ENCODE results near the gene CCDC141. TPM values are rescaled to one million over a fixed set of nuclear protein-coding genes. Genes with fewer than 3 reads are reported as not detected.

CCDC141 gene
- total RNA-seq, 3 donors from 2014 or later (not counting 1 experiment from before 2014, with no cell fraction given): 2.0 to 3.1 (median 2.0) TPM

GRCh38 chr2:178882666-178883440, 167.1 kb downstream of the CCDC141 start:
- H3K36me3 Mint-ChIP-seq: no peaks in the 10 kb centered on the region

DNA sequence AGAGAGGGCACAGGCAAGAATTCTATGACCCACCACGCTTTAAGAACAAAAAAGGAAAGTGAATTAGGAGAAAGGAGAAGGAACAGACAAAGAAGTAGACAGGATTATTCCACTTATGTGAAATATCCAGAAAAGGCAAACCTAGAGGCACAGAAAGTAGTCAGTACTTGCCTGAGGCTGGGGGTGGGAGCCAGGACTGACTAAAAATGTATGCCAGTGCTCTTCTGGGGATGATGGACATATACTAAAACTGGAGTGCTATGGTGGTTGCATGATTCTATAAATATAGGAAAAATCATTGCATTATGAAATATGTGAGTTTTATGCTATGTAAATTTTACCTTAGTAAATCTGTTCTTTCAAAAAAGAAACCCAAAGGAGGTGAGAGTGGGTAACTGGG, 168.9 kb downstream of the CCDC141 start:
- no peaks in the 10 kb centered on the region for H3K9me3 ChIP-seq (ENCODE audit: control insufficient read depth, insufficient read depth, low read length)
- H3K4me1 ChIP-seq (ENCODE audit: control insufficient read depth, insufficient read depth, low read length): no peaks in the 10 kb centered on the region
- no peak for DNase-seq
- no peak overlapping the region for H3K27ac ChIP-seq (ENCODE audit: low read length)
- no peaks in the 10 kb centered on the region for H3K36me3 Mint-ChIP-seq
- intact Hi-C loops (cut with micrococcal nuclease): no loop called here
- TF ChIP-seq, protein P1, sequence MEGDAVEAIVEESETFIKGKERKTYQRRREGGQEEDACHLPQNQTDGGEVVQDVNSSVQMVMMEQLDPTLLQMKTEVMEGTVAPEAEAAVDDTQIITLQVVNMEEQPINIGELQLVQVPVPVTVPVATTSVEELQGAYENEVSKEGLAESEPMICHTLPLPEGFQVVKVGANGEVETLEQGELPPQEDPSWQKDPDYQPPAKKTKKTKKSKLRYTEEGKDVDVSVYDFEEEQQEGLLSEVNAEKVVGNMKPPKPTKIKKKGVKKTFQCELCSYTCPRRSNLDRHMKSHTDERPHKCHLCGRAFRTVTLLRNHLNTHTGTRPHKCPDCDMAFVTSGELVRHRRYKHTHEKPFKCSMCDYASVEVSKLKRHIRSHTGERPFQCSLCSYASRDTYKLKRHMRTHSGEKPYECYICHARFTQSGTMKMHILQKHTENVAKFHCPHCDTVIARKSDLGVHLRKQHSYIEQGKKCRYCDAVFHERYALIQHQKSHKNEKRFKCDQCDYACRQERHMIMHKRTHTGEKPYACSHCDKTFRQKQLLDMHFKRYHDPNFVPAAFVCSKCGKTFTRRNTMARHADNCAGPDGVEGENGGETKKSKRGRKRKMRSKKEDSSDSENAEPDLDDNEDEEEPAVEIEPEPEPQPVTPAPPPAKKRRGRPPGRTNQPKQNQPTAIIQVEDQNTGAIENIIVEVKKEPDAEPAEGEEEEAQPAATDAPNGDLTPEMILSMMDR (IDR thresholded peaks at IDR 0.05): no peak
- no peaks in the 10 kb centered on the region for H3K9me3 Mint-ChIP-seq
- H3K4me1 Mint-ChIP-seq: no peaks in the 10 kb centered on the region
- WGBS (ENCODE audit: insufficient coverage): 81% methylated on average over 1 of the region's 1 CpG
- no peaks in the 10 kb centered on the region for H3K27me3 ChIP-seq (ENCODE audit: control insufficient read depth, insufficient read depth, low read length)
- no peak overlapping the region for H3K4me3 Mint-ChIP-seq
- no peak for ATAC-seq
- no peak overlapping the region for H3K4me3 ChIP-seq (ENCODE audit: low read length)
- no peaks in the 10 kb centered on the region for H3K36me3 ChIP-seq (ENCODE audit: control insufficient read depth, insufficient read depth, low read length)
- no peaks in the 10 kb centered on the region for H3K27me3 Mint-ChIP-seq (ENCODE audit: low read depth in 2 of 2)
- no peak overlapping the region for H3K27ac Mint-ChIP-seq

More at GRCh38 chr2:178882666-178883440, 167.1 kb downstream of the CCDC141 start:
- no peak overlapping the region for H3K4me3 Mint-ChIP-seq
- no peaks in the 10 kb centered on the region for H3K4me1 Mint-ChIP-seq
- TF ChIP-seq, protein P1 (IDR thresholded peaks at IDR 0.05): no peak
- ATAC-seq: no peak
- H3K27ac ChIP-seq (ENCODE audit: low read length): no peak overlapping the region
- DNase-seq: no peak
- H3K27me3 Mint-ChIP-seq (ENCODE audit: low read depth in 2 of 2): no peaks in the 10 kb centered on the region
- no peaks in the 10 kb centered on the region for H3K27me3 ChIP-seq (ENCODE audit: control insufficient read depth, insufficient read depth, low read length)
- no peaks in the 10 kb centered on the region for H3K4me1 ChIP-seq (ENCODE audit: control insufficient read depth, insufficient read depth, low read length)
- H3K9me3 Mint-ChIP-seq: no peaks in the 10 kb centered on the region
- H3K27ac Mint-ChIP-seq: no peak overlapping the region
- no peak overlapping the region for H3K4me3 ChIP-seq (ENCODE audit: low read length)
- no peaks in the 10 kb centered on the region for H3K36me3 ChIP-seq (ENCODE audit: control insufficient read depth, insufficient read depth, low read length)
- intact Hi-C loops (cut with micrococcal nuclease): no loop called here
- H3K9me3 ChIP-seq (ENCODE audit: control insufficient read depth, insufficient read depth, low read length): no peaks in the 10 kb centered on the region
- WGBS (ENCODE audit: insufficient coverage): 81% methylated on average over 6 of the region's 6 CpGs

DNA sequence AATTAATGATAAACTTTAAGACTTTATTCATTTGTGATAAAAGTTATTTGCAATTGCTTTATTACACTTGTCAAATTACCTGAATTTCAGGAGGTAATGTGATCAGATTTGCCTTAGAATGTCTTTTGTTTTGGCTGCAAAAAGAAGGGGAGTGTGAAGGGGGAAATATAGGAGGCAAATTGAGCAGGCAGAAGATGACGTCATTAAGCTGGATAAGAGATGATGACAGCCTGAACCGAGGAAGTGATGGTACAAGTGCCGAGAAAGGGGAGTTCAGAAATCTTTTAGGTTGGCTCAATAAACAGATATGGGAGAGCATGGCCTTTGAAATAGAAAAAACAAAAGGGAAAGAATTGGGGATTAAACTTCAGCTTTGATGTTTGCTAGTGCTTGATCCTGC, 169.7 kb downstream of the CCDC141 start:
- H3K27me3 Mint-ChIP-seq (ENCODE audit: low read depth in 2 of 2): no peaks in the 10 kb centered on the region
- H3K4me1 Mint-ChIP-seq: no peaks in the 10 kb centered on the region
- TF ChIP-seq, protein P1 (IDR thresholded peaks at IDR 0.05): no peak
- no peak for ATAC-seq
- intact Hi-C loops (cut with micrococcal nuclease): no loop called here
- no peak overlapping the region for H3K4me3 Mint-ChIP-seq
- no peaks in the 10 kb centered on the region for H3K9me3 ChIP-seq (ENCODE audit: control insufficient read depth, insufficient read depth, low read length)
- no peaks in the 10 kb centered on the region for H3K36me3 ChIP-seq (ENCODE audit: control insufficient read depth, insufficient read depth, low read length)
- H3K4me3 ChIP-seq (ENCODE audit: low read length): no peak overlapping the region
- WGBS (ENCODE audit: insufficient coverage): 92% methylated on average over 3 of the region's 3 CpGs
- H3K27me3 ChIP-seq (ENCODE audit: control insufficient read depth, insufficient read depth, low read length): no peaks in the 10 kb centered on the region
- H3K36me3 Mint-ChIP-seq: no peaks in the 10 kb centered on the region
- H3K4me1 ChIP-seq (ENCODE audit: control insufficient read depth, insufficient read depth, low read length): no peaks in the 10 kb centered on the region
- H3K9me3 Mint-ChIP-seq: no peaks in the 10 kb centered on the region
- no peak overlapping the region for H3K27ac Mint-ChIP-seq
- H3K27ac ChIP-seq (ENCODE audit: low read length): no peak overlapping the region
- DNase-seq: no peak

DNA sequence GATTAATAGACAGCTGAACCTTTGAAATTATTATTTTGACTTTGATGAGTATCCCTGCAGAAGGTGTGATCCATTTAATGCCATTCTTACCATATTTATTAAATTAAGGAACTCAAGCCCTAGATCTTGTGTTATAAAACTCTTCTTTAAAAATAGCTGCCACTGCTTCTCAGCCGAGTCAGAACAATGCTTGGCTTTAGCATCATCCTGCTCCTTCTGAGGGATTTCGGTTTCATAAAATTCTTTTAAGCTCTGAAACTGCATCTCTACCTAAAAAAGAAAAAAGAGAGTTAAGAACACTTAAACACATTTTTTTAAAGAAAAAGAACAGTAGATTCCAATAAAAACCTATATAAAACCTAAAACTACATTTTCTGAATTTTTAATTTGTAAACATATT, 172.1 kb downstream of the CCDC141 start:
- Mint-ChIP-seq H3K4me1 (no peaks in the 10 kb centered on the region), H3K9me3 (no peaks in the 10 kb centered on the region), H3K27me3 (ENCODE audit: low read depth in 2 of 2) (no peaks in the 10 kb centered on the region), H3K27ac (no peak overlapping the region), H3K4me3 (no peak overlapping the region), H3K36me3 (no peaks in the 10 kb centered on the region)
- WGBS (ENCODE audit: insufficient coverage): 94% methylated on average over 2 of the region's 2 CpGs
- Histone ChIP-seq H3K27ac (ENCODE audit: low read length) (no peak overlapping the region), H3K27me3 (ENCODE audit: control insufficient read depth, insufficient read depth, low read length) (no peaks in the 10 kb centered on the region), H3K4me1 (ENCODE audit: control insufficient read depth, insufficient read depth, low read length) (no peaks in the 10 kb centered on the region), H3K4me3 (ENCODE audit: low read length) (no peak overlapping the region), H3K36me3 (ENCODE audit: control insufficient read depth, insufficient read depth, low read length) (no peaks in the 10 kb centered on the region), H3K9me3 (ENCODE audit: control insufficient read depth, insufficient read depth, low read length) (no peaks in the 10 kb centered on the region)
- ATAC-seq (no peak), DNase-seq (no peak)
- intact Hi-C loops (cut with micrococcal nuclease): no loop called here
- TF ChIP-seq, protein P1 (IDR thresholded peaks at IDR 0.05): no peak

Measured in natural killer cell (primary cell).